Osteoblast (primary cell): Measurements from ENCODE around the gene C2orf76. TPM values are rescaled to one million over a fixed set of nuclear protein-coding genes. Genes with fewer than 3 reads are reported as not detected.

Source experiments
- DNase-seq: peaks from one replicate; pipeline ENCODE4 v3.0.0; 2011; ENCODE audit warnings: low spot score, mixed read lengths; ENCODE audit not compliant: insufficient read length; ENCODE audit errors: missing footprints
- H2AFZ ChIP-seq: 2 replicates; pipeline ENCODE4 v1.6.0; 2011; ENCODE audit warnings: mild to moderate bottlenecking, low read length
- H3K27ac ChIP-seq: 2 replicates; pipeline ENCODE4 v1.5.1; 2011; ENCODE audit warnings: mild to moderate bottlenecking, low read depth, low read length, moderate library complexity
- H3K27me3 ChIP-seq: 2 replicates; pipeline ENCODE4 v1.6.0; 2012; ENCODE audit warnings: mild to moderate bottlenecking, control low read depth, inconsistent platforms, low read length, moderate library complexity; ENCODE audit not compliant: insufficient read depth
- H3K36me3 ChIP-seq: 2 replicates; pipeline ENCODE4 v1.5.1; 2011; ENCODE audit warnings: mild to moderate bottlenecking, low read length, control low read depth, moderate library complexity; ENCODE audit not compliant: insufficient read depth
- H3K4me1 ChIP-seq: 2 replicates; pipeline ENCODE4 v1.5.1; 2011; ENCODE audit warnings: mild to moderate bottlenecking, low read length, control low read depth, moderate library complexity; ENCODE audit not compliant: insufficient read depth
- H3K4me2 ChIP-seq: 2 replicates; pipeline ENCODE4 v1.6.0; 2011; ENCODE audit warnings: mild to moderate bottlenecking, low read length; ENCODE audit not compliant: insufficient read depth
- H3K4me3 ChIP-seq: fragments of 200-600 bp; sonication (generic); 3 replicates; pipeline ENCODE4 v1.5.1; 2012; ENCODE audit warnings: mild to moderate bottlenecking, low read length, inconsistent platforms; ENCODE audit not compliant: insufficient read depth
- H3K79me2 ChIP-seq: 2 replicates; pipeline ENCODE4 v1.6.0; 2012; ENCODE audit warnings: mild to moderate bottlenecking, low read length, control low read depth, inconsistent platforms; ENCODE audit not compliant: insufficient read depth
- H3K9me3 ChIP-seq: 2 replicates; pipeline ENCODE4 v1.5.1; 2011; ENCODE audit warnings: low read depth, low read length, control low read depth
- H4K20me1 ChIP-seq: 2 replicates; pipeline ENCODE4 v1.6.0; 2012; ENCODE audit warnings: mild to moderate bottlenecking, low read length, control low read depth; ENCODE audit not compliant: insufficient read depth
- total RNA-seq: library from RNA; depleted of rRNA; stranded (reverse); fragments of >200 nt; gene quantifications from 2 replicates; pipeline ENCODE4 v1.2.3, GENCODE V29; 2012
- TF ChIP-seq, protein P1 (sequence below): IDR thresholded peaks from 2 replicates; pipeline ENCODE4 v1.5.1; 2011; ENCODE audit warnings: mild to moderate bottlenecking, low read depth, low read length, moderate library complexity; ENCODE audit errors: extremely low read depth

Gene C2orf76
- total RNA-seq, 1 donor, result 6.5 TPM

DNA sequence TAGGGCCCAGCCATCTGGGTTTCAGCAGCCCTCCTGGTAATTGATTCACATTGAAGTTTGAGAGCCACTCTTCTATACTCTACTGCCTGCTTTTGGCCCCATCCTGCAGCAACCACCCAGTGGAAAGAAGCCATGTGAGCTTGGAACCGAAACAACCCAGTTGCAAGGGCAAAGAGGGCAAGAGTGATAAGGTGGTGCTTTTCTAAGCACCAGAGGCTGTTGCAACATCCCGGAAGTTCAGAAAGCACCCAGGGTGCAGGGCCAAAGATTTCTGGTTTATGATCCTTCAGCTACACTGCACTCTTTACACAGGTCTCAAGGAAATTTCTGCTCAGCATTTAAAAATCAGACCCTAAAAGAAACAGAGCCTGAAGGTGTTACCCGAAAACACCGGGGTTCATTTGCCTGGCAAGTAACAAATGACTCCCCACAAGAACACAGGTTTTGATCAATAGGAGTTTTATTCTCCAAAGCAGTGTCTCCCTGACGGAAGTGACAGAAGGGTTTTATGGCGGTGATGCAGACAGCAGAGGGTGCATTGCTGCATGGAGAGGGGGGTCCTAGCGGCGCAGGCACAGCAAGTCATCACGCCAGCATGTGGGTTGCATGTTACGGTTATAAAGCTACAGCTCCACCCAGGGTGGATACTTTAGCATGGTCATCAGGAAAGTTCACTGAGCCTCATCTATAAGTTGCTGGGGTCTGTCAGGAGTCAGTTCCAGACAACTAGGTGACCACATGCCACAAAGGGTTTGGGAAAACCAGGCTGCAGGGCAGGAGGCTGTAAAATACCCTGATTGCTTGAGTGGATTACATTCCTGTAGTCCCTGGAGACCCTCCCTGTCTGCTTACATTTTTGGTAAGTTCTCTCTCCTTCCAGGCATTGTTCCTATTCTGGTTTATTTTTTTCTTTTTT, 36.3 kb upstream of the C2orf76 start:
- no peak overlapping the region for H3K27ac ChIP-seq
- peak; percentile 29 for DNase-seq
- no peak overlapping the region for H3K4me2 ChIP-seq
- H3K9me3 ChIP-seq, result no peaks in the 10 kb centered on the region
- peaks cover 6% of the 10 kb centered on the region for H3K27me3 ChIP-seq
- H3K79me2 ChIP-seq, result no peaks in the 10 kb centered on the region
- TF ChIP-seq, protein P1, sequence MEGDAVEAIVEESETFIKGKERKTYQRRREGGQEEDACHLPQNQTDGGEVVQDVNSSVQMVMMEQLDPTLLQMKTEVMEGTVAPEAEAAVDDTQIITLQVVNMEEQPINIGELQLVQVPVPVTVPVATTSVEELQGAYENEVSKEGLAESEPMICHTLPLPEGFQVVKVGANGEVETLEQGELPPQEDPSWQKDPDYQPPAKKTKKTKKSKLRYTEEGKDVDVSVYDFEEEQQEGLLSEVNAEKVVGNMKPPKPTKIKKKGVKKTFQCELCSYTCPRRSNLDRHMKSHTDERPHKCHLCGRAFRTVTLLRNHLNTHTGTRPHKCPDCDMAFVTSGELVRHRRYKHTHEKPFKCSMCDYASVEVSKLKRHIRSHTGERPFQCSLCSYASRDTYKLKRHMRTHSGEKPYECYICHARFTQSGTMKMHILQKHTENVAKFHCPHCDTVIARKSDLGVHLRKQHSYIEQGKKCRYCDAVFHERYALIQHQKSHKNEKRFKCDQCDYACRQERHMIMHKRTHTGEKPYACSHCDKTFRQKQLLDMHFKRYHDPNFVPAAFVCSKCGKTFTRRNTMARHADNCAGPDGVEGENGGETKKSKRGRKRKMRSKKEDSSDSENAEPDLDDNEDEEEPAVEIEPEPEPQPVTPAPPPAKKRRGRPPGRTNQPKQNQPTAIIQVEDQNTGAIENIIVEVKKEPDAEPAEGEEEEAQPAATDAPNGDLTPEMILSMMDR, result no peak
- no peak overlapping the region for H2AFZ ChIP-seq
- H4K20me1 ChIP-seq, result no peaks in the 10 kb centered on the region
- H3K36me3 ChIP-seq, result no peaks in the 10 kb centered on the region
- H3K4me1 ChIP-seq, result no peaks in the 10 kb centered on the region
- H3K4me3 ChIP-seq, result no peak overlapping the region

DNA sequence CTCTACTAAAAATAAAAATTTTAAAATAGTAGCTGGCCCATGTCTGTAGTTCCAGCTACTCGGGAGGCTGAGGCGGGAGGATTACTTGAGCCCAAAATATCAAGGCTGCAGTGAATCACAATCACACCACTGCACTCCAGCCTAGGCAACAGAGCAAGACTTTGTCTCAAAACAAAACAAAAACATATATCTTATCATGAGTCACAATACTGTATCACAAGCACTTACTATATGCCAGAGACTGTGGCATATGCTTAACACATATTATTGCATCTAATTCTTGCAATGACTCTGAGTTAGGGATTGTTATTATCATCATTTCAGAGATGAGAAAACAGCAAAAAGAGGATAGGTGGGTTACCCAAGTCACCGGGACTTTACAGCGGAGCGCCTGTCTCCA, 35.5 kb upstream of the C2orf76 start:
- TF ChIP-seq, protein P1, result no peak
- no peaks in the 10 kb centered on the region for H3K9me3 ChIP-seq
- H3K27me3 ChIP-seq, result peaks cover 6% of the 10 kb centered on the region
- no peak overlapping the region for H3K27ac ChIP-seq
- no peaks in the 10 kb centered on the region for H3K79me2 ChIP-seq
- DNase-seq, result no peak
- no peak overlapping the region for H3K4me3 ChIP-seq
- no peak overlapping the region for H2AFZ ChIP-seq
- no peaks in the 10 kb centered on the region for H3K4me1 ChIP-seq
- no peaks in the 10 kb centered on the region for H3K36me3 ChIP-seq
- H3K4me2 ChIP-seq, result no peak overlapping the region
- H4K20me1 ChIP-seq, result no peaks in the 10 kb centered on the region

DNA sequence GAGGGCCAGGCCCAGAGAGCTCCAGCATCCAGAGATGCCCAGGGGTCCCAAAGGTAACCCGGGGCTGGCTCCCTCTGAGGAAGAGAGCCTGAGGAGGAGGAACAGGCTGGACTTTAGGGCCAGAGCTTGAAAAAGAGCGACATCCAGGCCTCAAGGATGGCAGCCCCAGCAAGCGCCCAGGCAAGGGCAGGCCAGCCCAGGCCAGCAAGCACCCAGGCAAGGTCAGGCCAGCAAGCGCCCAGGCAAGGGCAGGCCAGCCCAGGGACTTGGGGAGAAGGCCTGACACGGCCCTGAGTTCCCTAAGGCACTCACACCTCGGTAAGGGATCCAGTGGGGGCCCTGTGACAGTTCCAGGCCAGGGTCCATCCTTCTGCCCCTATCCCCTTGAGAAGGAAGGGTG, 30.6 kb upstream of the C2orf76 start:
- no peak for DNase-seq
- Histone ChIP-seq H3K79me2 (no peaks in the 10 kb centered on the region), H3K4me1 (no peaks in the 10 kb centered on the region), H3K27ac (no peak overlapping the region), H3K4me3 (no peak overlapping the region), H3K27me3 (peaks cover 6% of the 10 kb centered on the region), H3K9me3 (no peaks in the 10 kb centered on the region), H3K4me2 (no peak overlapping the region), H3K36me3 (no peaks in the 10 kb centered on the region), H2AFZ (no peak overlapping the region), H4K20me1 (no peaks in the 10 kb centered on the region)
- TF ChIP-seq, protein P1, result no peak

DNA sequence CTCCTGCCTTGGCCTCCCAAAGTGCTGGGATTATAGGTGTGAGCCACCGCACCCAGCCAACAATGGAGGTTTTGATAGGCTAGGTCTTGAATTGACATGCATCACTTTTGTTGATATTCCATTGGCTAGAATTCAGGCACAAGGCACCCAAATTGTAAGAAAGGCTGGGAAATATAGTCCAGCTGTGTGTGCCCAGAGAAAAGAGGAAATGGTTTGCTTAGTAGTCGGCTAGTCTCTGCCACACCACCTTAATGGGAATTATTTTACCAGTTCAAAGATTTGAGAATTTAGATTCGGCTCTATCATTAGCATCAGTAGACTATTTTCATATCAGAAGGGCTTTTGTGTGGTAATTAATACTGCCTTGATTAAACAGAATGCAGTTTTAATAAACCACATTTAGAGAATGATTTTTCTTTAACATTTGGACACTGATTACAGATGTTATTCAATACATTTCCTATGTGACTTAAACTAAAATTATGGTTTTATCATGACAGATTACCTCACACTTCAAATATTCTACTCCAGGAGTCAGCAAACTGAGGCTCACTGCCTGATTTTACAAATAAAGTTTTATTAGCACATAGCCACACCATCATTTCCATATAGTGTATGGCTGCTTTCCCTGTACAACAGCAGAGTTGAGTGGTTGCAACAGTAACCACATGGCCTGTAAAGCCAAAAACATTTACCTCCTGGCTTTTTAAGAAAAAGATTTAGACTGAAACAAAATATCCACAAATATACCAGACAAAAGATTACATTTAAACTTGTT, 27.5 kb upstream of the C2orf76 start:
- TF ChIP-seq, protein P1, result no peak
- peaks cover 8% of the 10 kb centered on the region for H3K4me1 ChIP-seq
- H3K27ac ChIP-seq, result no peak overlapping the region
- peaks cover 3% of the 10 kb centered on the region for H3K27me3 ChIP-seq
- no peak for DNase-seq
- H3K4me3 ChIP-seq, result no peak overlapping the region
- no peaks in the 10 kb centered on the region for H3K9me3 ChIP-seq
- no peaks in the 10 kb centered on the region for H3K36me3 ChIP-seq
- H3K79me2 ChIP-seq, result no peaks in the 10 kb centered on the region
- H3K4me2 ChIP-seq, result no peak overlapping the region
- H4K20me1 ChIP-seq, result no peaks in the 10 kb centered on the region
- H2AFZ ChIP-seq, result no peak overlapping the region
